Measurements from ENCODE around the gene ZSCAN16. TPM values are rescaled to one million over a fixed set of nuclear protein-coding genes. Genes with fewer than 3 reads are reported as not detected.

Gene ZSCAN16
- total and polyA plus RNA-seq, 2 of the 13 experiments (the other 11 are each of a cell fraction or from before 2014, with no cell fraction given) = 5.7 to 12.7 TPM

GRCh38 chr6:28161410-28162079, 37.1 kb downstream of the ZSCAN16 start (continued):
- TF ChIP-seq SKIL (CRISPR knock-in tag; IDR thresholded peaks at IDR 0.05; ENCODE audit: borderline replicate concordance) (no peak), ZNF451 (CRISPR knock-in tag; IDR thresholded peaks at IDR 0.05) (peak; percentile 35; the same call in 1 of the 2 replicates), ZNF549 (CRISPR knock-in tag; IDR thresholded peaks at IDR 0.05) (no peak), ADNP (CRISPR knock-in tag; IDR thresholded peaks at IDR 0.05) (no peak), MEIS2 (CRISPR knock-in tag; IDR thresholded peaks at IDR 0.05) (peak; percentile 42; the same call in 1 of the 2 replicates), RFX5 (IDR thresholded peaks at IDR 0.05; ENCODE audit: low read depth, low read length) (no peak), CENPX (CRISPR knock-in tag; IDR thresholded peaks at IDR 0.05) (no peak), ZNF264 (CRISPR knock-in tag; IDR thresholded peaks at IDR 0.05) (0 out of 2 replicates have a peak, but pooled peaks have one; percentile 48), YEATS4 (CRISPR knock-in tag; IDR thresholded peaks at IDR 0.05; ENCODE audit: borderline replicate concordance) (peak; percentile 68), RFXAP (CRISPR knock-in tag; IDR thresholded peaks at IDR 0.05; ENCODE audit: borderline replicate concordance) (peak; percentile 51; the same call in 1 of the 2 replicates), ZNF607 (CRISPR knock-in tag; IDR thresholded peaks at IDR 0.05; ENCODE audit: borderline replicate concordance) (0 out of 2 replicates have a peak, but pooled peaks have one; percentile 35), SPEN (CRISPR knock-in tag; IDR thresholded peaks at IDR 0.05; ENCODE audit: low read depth) (peak; percentile 78), ZNF580 (CRISPR knock-in tag; IDR thresholded peaks at IDR 0.05; ENCODE audit: borderline replicate concordance, low read depth) (peak; percentile 79; the same call in 1 of the 2 replicates), ZNF12 (CRISPR knock-in tag; IDR thresholded peaks at IDR 0.05) (0 out of 2 replicates have a peak, but pooled peaks have one; percentile 14), DPF2 (CRISPR knock-in tag; IDR thresholded peaks at IDR 0.05; ENCODE audit: borderline replicate concordance, low read depth) (no peak), HNRNPL (IDR thresholded peaks at IDR 0.05; ENCODE audit: low read depth, low read length) (no peak), MTF1 (CRISPR knock-in tag; IDR thresholded peaks at IDR 0.05) (no peak), SP1 (IDR thresholded peaks at IDR 0.05) (no peak), SP1 (CRISPR knock-in tag; IDR thresholded peaks at IDR 0.05) (peak; percentile 67; the same call in 1 of the 2 replicates), ELF1 (CRISPR knock-in tag; IDR thresholded peaks at IDR 0.05) (peak; percentile 89), REL (CRISPR knock-in tag; conservative IDR thresholded peaks at IDR 0.05) (0 out of 2 replicates have a peak, but pooled peaks have one; percentile 42), POLR2AphosphoS5 (IDR thresholded peaks at IDR 0.05; ENCODE audit: low read depth, low read length) (peak; percentile 99), ZHX1 (CRISPR knock-in tag; IDR thresholded peaks at IDR 0.05; ENCODE audit: low read depth) (0 out of 2 replicates have a peak, but pooled peaks have one; percentile 24), MEF2D (CRISPR knock-in tag; IDR thresholded peaks at IDR 0.05) (no peak), ZNF768 (CRISPR knock-in tag; IDR thresholded peaks at IDR 0.05) (peak; percentile 79), ZSCAN9 (CRISPR knock-in tag; IDR thresholded peaks at IDR 0.05; ENCODE audit: borderline replicate concordance) (peak; percentile 82), MIER3 (CRISPR knock-in tag; IDR thresholded peaks at IDR 0.05; ENCODE audit: borderline replicate concordance) (peak; percentile 52; the same call in 1 of the 2 replicates), ZNF773 (CRISPR knock-in tag; IDR thresholded peaks at IDR 0.05; ENCODE audit: borderline replicate concordance) (0 out of 2 replicates have a peak, but pooled peaks have one; percentile 44)
